Ishikawa (cell line): Measurements from ENCODE around the gene CWC22.

ENCODE experiments used
- CEBPB ChIP-seq: IDR thresholded peaks from 2 replicates; pipeline ENCODE4 v1.6.1; 2012
- CREB1 ChIP-seq: IDR thresholded peaks from 2 replicates; pipeline ENCODE4 v1.6.1; 2012; ENCODE audit warnings: low read depth
- EGR1 ChIP-seq: IDR thresholded peaks from 2 replicates; pipeline ENCODE4 v1.6.1; 2012
- EP300 ChIP-seq: IDR thresholded peaks from 2 replicates; pipeline ENCODE4 v1.6.1; 2012; ENCODE audit warnings: borderline replicate concordance
- FOXM1 ChIP-seq: IDR thresholded peaks from 2 replicates; pipeline ENCODE4 v1.6.1; 2012; ENCODE audit warnings: low read depth, borderline replicate concordance
- MAX ChIP-seq: IDR thresholded peaks from 2 replicates; pipeline ENCODE4 v1.6.1; 2012
- NFIC ChIP-seq: IDR thresholded peaks from 2 replicates; pipeline ENCODE4 v1.6.1; 2012
- RAD21 ChIP-seq: IDR thresholded peaks from 2 replicates; pipeline ENCODE4 v1.6.1; 2012; ENCODE audit warnings: low read depth
- REST ChIP-seq: IDR thresholded peaks from 2 replicates; pipeline ENCODE4 v1.6.1; 2012; ENCODE audit warnings: low read depth, mild to moderate bottlenecking
- TAF1 ChIP-seq: IDR thresholded peaks from 2 replicates; pipeline ENCODE4 v1.6.1; 2012; ENCODE audit warnings: low read depth, mild to moderate bottlenecking
- TCF12 ChIP-seq: IDR thresholded peaks from 2 replicates; pipeline ENCODE4 v1.6.1; 2012; ENCODE audit warnings: low read depth
- TEAD4 ChIP-seq: IDR thresholded peaks from 2 replicates; pipeline ENCODE4 v1.6.1; 2012
- USF1 ChIP-seq: IDR thresholded peaks from 2 replicates; pipeline ENCODE4 v1.6.1; 2012
- YY1 ChIP-seq: IDR thresholded peaks from 2 replicates; pipeline ENCODE4 v1.6.1; 2012; ENCODE audit warnings: low read depth
- ZBTB7A ChIP-seq: IDR thresholded peaks from 2 replicates; pipeline ENCODE4 v1.6.1; 2012; ENCODE audit warnings: low read depth

The CWC22 gene

GRCh38 chr2:180033993-180034894 lies 27.1 kb upstream of the CWC22 start:
- TF ChIP-seq REST (no peak), USF1 (peak; percentile 92), EP300 (no peak), TAF1 (peak; percentile 38; the same call in 1 of the 2 replicates), MAX (peak; percentile 60; the same call in 1 of the 2 replicates), TEAD4 (peak; percentile 43), YY1 (no peak), CEBPB (no peak), TCF12 (peak; percentile 56; the same call in 1 of the 2 replicates), NFIC (peak; percentile 83), ZBTB7A (no peak), RAD21 (0 out of 2 replicates have a peak, but pooled peaks have one; percentile 13)

- TF ChIP-seq RAD21 (no peak), TEAD4 (no peak), CREB1 (no peak), TAF1 (no peak)
These were observed 22.5 kb upstream of the CWC22 start for GRCh38 chr2:180029575-180029974.

- TF ChIP-seq YY1: no peak
- no peak for TF ChIP-seq REST
- no peak for TF ChIP-seq TEAD4
- TF ChIP-seq TAF1: no peak
- TF ChIP-seq EP300: no peak
- no peak for TF ChIP-seq NFIC
- TF ChIP-seq EGR1: no peak
- no peak for TF ChIP-seq CEBPB
- TF ChIP-seq RAD21: no peak
- TF ChIP-seq TCF12: no peak
- TF ChIP-seq MAX: no peak
- no peak for TF ChIP-seq FOXM1
- no peak for TF ChIP-seq CREB1
- no peak for TF ChIP-seq USF1
- no peak for TF ChIP-seq ZBTB7A
These were observed 14.8 kb upstream of the CWC22 start for GRCh38 chr2:180021850-180022249.

GRCh38 chr2:180017784-180018183 lies 10.7 kb upstream of the CWC22 start:
- TF ChIP-seq NFIC (peak; percentile 35; the same call in 1 of the 2 replicates), TCF12 (no peak)

- no peak for TF ChIP-seq TAF1
- no peak for TF ChIP-seq REST
- TF ChIP-seq ZBTB7A: no peak
- no peak for TF ChIP-seq CEBPB
- TF ChIP-seq FOXM1: no peak
- no peak for TF ChIP-seq NFIC
- no peak for TF ChIP-seq EGR1
- TF ChIP-seq USF1: no peak
These were observed 9.8 kb upstream of the CWC22 start for GRCh38 chr2:180016937-180017336.
